ENCODE data around the gene JMJD1C.

The JMJD1C gene

DNA sequence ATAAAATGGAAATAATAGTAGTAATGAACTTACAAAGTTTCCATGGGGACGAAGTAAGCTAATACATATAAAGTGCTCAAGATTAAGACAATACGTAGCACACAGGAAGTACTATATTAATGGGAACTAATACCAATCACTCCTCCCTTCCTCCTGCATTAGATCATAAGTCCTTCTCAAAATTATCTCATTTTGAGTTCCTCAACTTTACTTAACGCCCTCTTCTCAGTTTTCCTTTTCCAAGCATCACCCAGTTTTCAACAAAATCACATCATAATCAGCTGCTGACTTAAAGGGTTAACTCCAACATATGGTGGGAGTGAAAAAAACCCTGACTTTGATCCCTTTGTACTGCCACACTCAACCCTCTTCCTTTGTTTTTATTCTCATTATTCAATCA lies 24.4 kb downstream of the JMJD1C start:
- no peak for TF ChIP-seq Cebpa-rat (IDR thresholded peaks at IDR 0.05)
- Histone ChIP-seq H3K9me3 (no peaks in the 10 kb centered on the region), H3K9ac (no peak overlapping the region), H4K20me1 (peaks cover 89% of the 10 kb centered on the region), H3K27ac (no peak overlapping the region), H3K4me3 (no peak overlapping the region), H3K4me2 (no peak overlapping the region), H3K27me3 (no peaks in the 10 kb centered on the region), H3K4me1 (no peaks in the 10 kb centered on the region), H3K36me3 (peaks cover 14% of the 10 kb centered on the region; the same call in 1 of the 2 replicates)

DNA sequence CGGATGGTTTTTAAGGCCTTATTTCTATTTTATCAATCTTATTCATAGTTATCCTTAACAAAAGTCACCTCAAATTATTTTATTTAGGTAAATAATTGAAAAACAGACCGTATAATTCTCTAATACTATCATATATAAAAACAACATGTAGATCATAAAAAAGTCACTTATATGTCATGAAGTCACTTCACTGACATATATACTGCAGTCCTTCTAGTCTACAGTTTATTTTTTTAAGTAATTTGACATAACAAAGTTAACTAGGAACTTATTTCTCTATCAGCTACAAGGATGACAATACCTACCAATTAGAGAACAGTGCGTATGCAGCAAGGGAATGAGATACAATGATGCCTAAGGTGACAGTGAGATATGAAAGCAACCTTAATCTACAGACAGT lies 26.2 kb downstream of the JMJD1C start:
- Histone ChIP-seq H3K27me3 (no peaks in the 10 kb centered on the region), H3K4me2 (no peak overlapping the region), H3K4me1 (no peaks in the 10 kb centered on the region), H3K9ac (no peak overlapping the region), H3K36me3 (peaks cover 11% of the 10 kb centered on the region; the same call in 1 of the 2 replicates), H3K27ac (no peak overlapping the region), H3K4me3 (no peak overlapping the region), H3K9me3 (no peaks in the 10 kb centered on the region), H4K20me1 (peaks cover 90% of the 10 kb centered on the region)
- TF ChIP-seq Cebpa-rat (IDR thresholded peaks at IDR 0.05): no peak

DNA sequence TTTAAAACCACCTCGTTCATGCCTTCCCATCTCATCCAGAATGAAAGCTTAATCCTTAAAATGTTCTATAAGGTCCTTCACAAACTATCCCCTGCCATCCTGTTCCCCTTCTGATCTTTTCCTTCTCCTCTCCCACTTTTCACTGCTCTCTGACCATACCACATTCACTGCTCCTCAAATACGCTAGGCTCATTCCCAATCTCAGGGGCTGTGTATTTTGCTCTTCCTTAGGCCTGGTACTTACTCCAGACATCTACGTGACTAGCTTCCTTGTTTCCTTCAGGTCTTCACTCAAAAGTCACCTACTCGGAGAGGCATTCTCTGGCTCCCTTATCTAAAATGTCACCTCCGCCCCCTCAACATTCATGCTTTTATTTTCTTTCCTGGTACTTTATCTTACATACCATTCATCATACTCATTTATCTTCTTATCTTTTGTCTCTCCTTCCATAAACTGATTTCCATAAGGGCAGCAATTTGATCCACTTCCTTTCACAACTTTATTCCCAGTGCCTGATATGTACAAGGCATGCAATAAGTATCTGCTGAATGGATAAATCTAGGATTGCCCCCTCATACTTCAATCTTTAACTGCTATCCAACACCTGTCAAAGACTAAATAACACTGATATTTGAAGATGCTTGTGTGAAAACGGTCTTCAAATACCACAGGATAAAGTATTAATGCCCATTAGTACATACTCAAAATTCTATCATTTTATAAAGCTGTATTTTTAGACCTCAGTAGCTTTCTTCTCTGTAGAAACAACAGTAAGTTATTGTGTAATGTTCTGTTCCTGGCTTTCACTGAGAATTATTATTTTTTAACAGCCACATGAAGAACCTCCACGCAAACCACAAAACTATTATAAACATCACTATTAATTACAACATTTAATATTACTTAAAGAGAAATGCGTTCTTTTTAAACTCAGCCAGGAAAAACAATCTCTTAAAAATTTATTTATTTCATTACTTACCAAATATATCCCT lies 27.0 kb downstream of the JMJD1C start:
- no peak for TF ChIP-seq Cebpa-rat (IDR thresholded peaks at IDR 0.05)
- Histone ChIP-seq H3K4me2 (no peak overlapping the region), H3K36me3 (0 out of 2 replicates have a peak, but pooled peaks cover 8% of the 10 kb centered on the region), H4K20me1 (peaks cover 97% of the 10 kb centered on the region), H3K4me3 (no peak overlapping the region), H3K27ac (no peak overlapping the region), H3K4me1 (no peaks in the 10 kb centered on the region), H3K27me3 (no peaks in the 10 kb centered on the region), H3K9ac (no peak overlapping the region), H3K9me3 (no peaks in the 10 kb centered on the region)

DNA sequence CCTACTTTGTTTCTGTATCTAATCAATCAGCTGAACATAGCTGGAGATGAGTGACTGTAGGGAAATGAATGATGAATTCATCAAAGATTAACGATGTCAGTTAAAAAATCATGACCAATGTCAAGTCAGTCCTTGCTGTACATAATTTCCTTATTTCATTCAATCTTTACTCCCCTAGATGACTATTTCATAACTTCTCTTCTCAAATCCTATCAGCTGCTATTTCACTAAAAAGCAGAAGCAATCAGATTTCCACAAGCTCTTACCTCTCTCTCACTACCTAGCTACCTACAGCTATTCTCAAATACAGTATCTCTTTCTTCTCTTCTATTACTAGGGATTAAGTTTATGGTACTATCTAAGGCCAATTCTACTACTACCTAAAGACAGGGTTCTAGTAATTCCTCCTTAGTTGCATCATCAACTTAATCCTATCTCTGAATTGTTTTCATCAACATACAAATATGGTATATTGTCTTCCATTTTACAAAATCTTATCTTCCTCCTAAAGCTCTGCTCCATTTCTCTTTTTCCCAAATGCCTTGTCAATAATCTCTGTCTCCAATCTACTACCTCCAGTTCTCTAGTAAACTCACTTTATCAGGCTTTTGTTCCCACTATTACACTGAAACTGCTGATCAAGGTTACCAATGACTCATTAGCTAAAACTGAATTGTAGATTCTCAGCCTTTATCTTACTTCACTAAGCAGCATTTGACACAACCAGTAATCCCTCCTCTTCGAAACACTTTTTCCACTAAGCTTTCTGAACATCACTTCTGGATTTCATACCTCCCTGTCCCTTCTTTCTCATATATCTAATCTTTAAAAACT lies 28.4 kb downstream of the JMJD1C start:
- Histone ChIP-seq H3K27me3 (no peaks in the 10 kb centered on the region), H3K9me3 (peaks cover 5% of the 10 kb centered on the region; the same call in 1 of the 2 replicates), H3K36me3 (0 out of 2 replicates have a peak, but pooled peaks cover under 1% of the 10 kb centered on the region), H3K4me3 (no peak overlapping the region), H4K20me1 (peaks cover 85% of the 10 kb centered on the region), H3K4me2 (no peak overlapping the region), H3K4me1 (no peaks in the 10 kb centered on the region), H3K27ac (no peak overlapping the region), H3K9ac (no peak overlapping the region)
- no peak for TF ChIP-seq Cebpa-rat (IDR thresholded peaks at IDR 0.05)

DNA sequence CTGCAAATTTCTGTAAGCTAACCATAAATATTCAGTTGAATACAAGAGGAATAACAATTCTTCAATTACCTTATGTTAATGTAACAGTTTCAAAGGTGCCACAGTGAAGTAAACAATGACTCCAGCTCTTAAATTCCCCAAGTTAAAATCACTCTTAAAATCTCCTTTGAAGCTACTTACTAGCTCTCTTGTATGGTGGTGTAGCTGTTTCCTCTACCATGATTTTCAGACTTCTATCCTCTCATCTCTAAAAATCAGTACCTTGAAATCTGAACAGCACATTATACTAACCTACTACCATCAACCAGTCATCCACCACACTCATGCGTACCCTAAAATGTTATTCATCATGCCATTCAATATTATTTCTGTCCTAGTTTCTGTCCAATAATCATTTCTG lies 29.6 kb downstream of the JMJD1C start:
- peaks cover 12% of the 10 kb centered on the region for H3K36me3 ChIP-seq
- no peak overlapping the region for H3K9ac ChIP-seq
- H3K4me2 ChIP-seq: no peak overlapping the region
- H4K20me1 ChIP-seq: peaks cover 74% of the 10 kb centered on the region
- H3K27me3 ChIP-seq: no peaks in the 10 kb centered on the region
- H3K4me1 ChIP-seq: no peaks in the 10 kb centered on the region
- H3K4me3 ChIP-seq: no peak overlapping the region
- peaks cover 14% of the 10 kb centered on the region for H3K9me3 ChIP-seq
- no peak overlapping the region for H3K27ac ChIP-seq
- TF ChIP-seq Cebpa-rat (IDR thresholded peaks at IDR 0.05): no peak

DNA sequence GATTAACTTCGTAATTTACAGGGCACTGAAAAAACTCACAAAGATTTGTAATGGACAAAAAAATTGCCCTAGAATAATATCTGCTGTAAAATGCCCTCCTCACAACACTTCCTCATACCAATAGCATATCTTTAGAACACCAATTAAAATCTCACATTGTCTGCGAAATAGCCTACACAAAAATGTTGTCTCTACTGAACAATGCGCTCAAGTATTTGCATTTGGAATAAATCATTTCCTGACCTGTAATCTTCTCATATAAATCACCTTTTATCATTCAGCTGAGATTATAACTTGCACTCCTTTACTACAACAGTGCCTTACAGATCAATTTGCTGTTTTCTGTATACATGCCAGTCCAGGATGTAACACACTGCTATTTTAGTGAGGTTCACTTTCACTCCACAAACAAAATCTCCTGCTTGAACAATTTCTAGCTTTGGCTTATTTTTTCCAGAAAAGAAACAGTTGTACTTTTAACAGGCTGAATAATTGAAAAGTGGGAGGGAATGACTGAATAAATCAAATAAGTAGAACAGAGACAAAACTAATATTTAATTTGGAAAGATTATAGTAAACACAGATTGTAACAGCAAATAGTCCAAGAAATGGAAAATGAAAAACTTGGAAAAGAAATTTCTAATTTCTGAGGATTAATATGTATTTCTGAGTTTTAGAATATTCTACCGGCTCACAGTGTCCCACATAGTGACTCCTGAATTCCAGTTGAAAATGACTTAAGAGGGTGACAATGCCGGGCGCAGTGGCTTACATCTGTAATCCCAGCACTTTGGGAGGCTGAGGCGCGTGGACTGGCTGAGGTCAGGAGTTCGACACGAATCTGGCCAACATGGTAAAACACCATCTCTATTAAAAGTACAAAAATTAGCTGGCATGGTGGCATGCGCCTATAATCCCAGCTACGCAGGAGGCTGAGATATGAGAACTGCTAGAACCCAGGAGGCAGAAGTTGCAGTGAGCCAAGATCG lies 30.6 kb downstream of the JMJD1C start:
- peaks cover 70% of the 10 kb centered on the region for H4K20me1 ChIP-seq
- H3K4me2 ChIP-seq: no peak overlapping the region
- no peak overlapping the region for H3K27ac ChIP-seq
- H3K36me3 ChIP-seq: peaks cover 12% of the 10 kb centered on the region
- TF ChIP-seq Cebpa-rat (IDR thresholded peaks at IDR 0.05): no peak
- H3K9ac ChIP-seq: no peak overlapping the region
- H3K4me1 ChIP-seq: peaks cover 9% of the 10 kb centered on the region
- no peaks in the 10 kb centered on the region for H3K27me3 ChIP-seq
- H3K9me3 ChIP-seq: peaks cover 14% of the 10 kb centered on the region
- no peak overlapping the region for H3K4me3 ChIP-seq

DNA sequence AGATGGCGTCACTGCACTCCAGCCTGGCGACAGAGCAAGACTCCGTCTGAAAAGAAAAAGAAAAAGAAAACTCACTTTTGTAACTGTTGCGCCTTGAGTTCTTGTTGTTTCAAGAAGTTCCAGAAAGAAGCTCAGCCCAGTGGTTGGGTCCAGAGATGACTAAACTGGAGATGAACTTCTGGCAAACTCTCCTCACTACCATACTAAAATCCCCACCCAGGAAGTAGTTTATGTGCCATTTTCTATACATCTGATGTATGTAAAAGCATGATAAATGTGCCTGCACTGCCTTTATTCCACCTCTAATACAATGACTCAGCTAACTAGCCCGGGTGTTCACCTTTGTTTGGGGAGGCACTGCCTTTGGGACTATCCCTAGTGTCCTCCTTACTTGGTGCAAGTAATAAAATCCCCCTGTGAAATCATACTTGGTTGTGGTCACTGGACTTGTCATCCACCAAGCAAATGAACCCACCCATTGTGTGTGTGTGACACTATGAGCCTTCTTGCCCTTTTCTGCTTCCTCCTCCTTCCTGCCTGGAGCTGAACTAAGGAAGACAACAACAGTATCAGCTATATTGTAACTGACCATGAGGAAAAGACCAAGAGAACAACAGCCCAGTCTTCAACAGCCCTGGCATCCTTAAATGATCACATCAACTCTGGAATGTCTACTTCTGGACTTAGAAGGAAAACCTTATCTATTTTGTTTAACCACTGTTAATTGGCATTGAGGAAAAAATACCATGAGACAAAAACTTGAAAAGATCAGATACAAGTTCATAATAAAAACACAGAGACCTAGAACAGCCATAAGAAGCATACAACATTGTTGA lies 33.6 kb downstream of the JMJD1C start:
- no peak for TF ChIP-seq Cebpa-rat (IDR thresholded peaks at IDR 0.05)
- Histone ChIP-seq H4K20me1 (peaks cover 60% of the 10 kb centered on the region), H3K4me3 (no peak overlapping the region), H3K27ac (no peak overlapping the region), H3K9me3 (peaks cover 20% of the 10 kb centered on the region), H3K4me2 (no peak overlapping the region), H3K9ac (no peak overlapping the region), H3K27me3 (no peaks in the 10 kb centered on the region), H3K4me1 (peaks cover 18% of the 10 kb centered on the region), H3K36me3 (peaks cover 18% of the 10 kb centered on the region)

DNA sequence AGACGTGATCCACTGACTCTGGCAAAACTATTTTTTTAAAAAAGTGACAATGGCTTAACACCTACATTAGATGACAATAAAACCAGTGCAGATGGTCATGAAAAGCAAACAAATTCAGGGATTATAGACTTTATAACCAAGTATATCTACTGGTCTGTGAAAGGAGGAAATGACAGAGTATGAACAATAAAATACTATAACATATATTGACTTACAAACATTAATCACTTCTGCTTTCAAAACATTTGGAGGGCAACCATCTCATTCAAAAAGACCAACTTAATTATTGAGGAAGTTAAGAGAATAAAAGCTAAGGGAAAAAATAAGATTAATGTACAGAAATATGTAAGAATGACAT lies 34.8 kb downstream of the JMJD1C start:
- Histone ChIP-seq H3K4me3 (no peak overlapping the region), H3K27me3 (no peaks in the 10 kb centered on the region), H3K4me1 (peaks cover 18% of the 10 kb centered on the region), H4K20me1 (peaks cover 51% of the 10 kb centered on the region; the same call in 1 of the 2 replicates), H3K9me3 (peaks cover 20% of the 10 kb centered on the region), H3K9ac (no peak overlapping the region), H3K27ac (no peak overlapping the region), H3K4me2 (0 out of 2 replicates have a peak overlapping the region, but pooled peaks have one; percentile 28), H3K36me3 (peaks cover 18% of the 10 kb centered on the region)
- TF ChIP-seq Cebpa-rat (IDR thresholded peaks at IDR 0.05): no peak
